ENCODE results near the gene POLE2. TPM values are rescaled to one million over a fixed set of nuclear protein-coding genes. Genes with fewer than 3 reads are reported as not detected.

The POLE2 gene
- total RNA-seq, 1 donor from 2014 or later, result 3.0 TPM

- FAIRE-seq (no peak), DNase-seq (ENCODE audit: low read depth) (peak; percentile 89)
- no peaks in the 10 kb centered on the region for H3K27me3 Mint-ChIP-seq (ENCODE audit: low read depth, unreplicated experiment)
- Histone ChIP-seq H4K20me1 (ENCODE audit: insufficient read depth, low read length) (peaks cover 49% of the 10 kb centered on the region), H3K9ac (ENCODE audit: low read length) (peak overlapping the region; percentile 90), H3K9me3 (ENCODE audit: insufficient read depth, low read depth, low read length) (no peaks in the 10 kb centered on the region), H3K4me3 (ENCODE audit: insufficient read depth, low read depth, low read length) (peak overlapping the region; percentile 73), H3K36me3 (ENCODE audit: insufficient read depth, low read length) (peaks cover 4% of the 10 kb centered on the region), H3K4me1 (ENCODE audit: insufficient read depth, low read length) (peaks cover 7% of the 10 kb centered on the region), H3K27ac (ENCODE audit: low read depth, low read length) (peak overlapping the region; percentile 91), H2AFZ (ENCODE audit: low read depth, low read length) (peak overlapping the region; percentile 96), H3K4me2 (ENCODE audit: low read length) (peak overlapping the region; percentile 83), H3K79me2 (ENCODE audit: insufficient read depth, low read length) (peaks cover 85% of the 10 kb centered on the region), H3K27me3 (ENCODE audit: insufficient read depth, low read length) (no peaks in the 10 kb centered on the region)
- no peaks in the 10 kb centered on the region for H3K9me3 Mint-ChIP-seq (ENCODE audit: unreplicated experiment)
- H3K36me3 Mint-ChIP-seq (ENCODE audit: low read depth, unreplicated experiment), result peaks cover 6% of the 10 kb centered on the region
- TF ChIP-seq, protein P1, sequence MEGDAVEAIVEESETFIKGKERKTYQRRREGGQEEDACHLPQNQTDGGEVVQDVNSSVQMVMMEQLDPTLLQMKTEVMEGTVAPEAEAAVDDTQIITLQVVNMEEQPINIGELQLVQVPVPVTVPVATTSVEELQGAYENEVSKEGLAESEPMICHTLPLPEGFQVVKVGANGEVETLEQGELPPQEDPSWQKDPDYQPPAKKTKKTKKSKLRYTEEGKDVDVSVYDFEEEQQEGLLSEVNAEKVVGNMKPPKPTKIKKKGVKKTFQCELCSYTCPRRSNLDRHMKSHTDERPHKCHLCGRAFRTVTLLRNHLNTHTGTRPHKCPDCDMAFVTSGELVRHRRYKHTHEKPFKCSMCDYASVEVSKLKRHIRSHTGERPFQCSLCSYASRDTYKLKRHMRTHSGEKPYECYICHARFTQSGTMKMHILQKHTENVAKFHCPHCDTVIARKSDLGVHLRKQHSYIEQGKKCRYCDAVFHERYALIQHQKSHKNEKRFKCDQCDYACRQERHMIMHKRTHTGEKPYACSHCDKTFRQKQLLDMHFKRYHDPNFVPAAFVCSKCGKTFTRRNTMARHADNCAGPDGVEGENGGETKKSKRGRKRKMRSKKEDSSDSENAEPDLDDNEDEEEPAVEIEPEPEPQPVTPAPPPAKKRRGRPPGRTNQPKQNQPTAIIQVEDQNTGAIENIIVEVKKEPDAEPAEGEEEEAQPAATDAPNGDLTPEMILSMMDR (IDR thresholded peaks at IDR 0.05; ENCODE audit: insufficient read depth, low read depth, low read length), result peak; percentile 46
- TF ChIP-seq EZH2 (IDR thresholded peaks at IDR 0.05; ENCODE audit: insufficient read depth, low read length), result no peak
- H3K27ac Mint-ChIP-seq (ENCODE audit: unreplicated experiment), result peak overlapping the region; percentile 92
- H3K4me1 Mint-ChIP-seq (ENCODE audit: low read depth, unreplicated experiment), result peaks cover 12% of the 10 kb centered on the region
- peak overlapping the region; percentile 96 for H3K4me3 Mint-ChIP-seq (ENCODE audit: unreplicated experiment)
Measured at GRCh38 chr14:49633640-49634546, 54.1 kb downstream of the POLE2 start.

GRCh38 chr14:49623941-49624839 is 63.8 kb downstream of the POLE2 start:
- no peak overlapping the region for H3K27ac ChIP-seq (ENCODE audit: low read depth, low read length)
- no peaks in the 10 kb centered on the region for H3K27me3 ChIP-seq (ENCODE audit: insufficient read depth, low read length)
- TF ChIP-seq, protein P1 (IDR thresholded peaks at IDR 0.05; ENCODE audit: insufficient read depth, low read depth, low read length), result no peak
- no peak for TF ChIP-seq EZH2 (IDR thresholded peaks at IDR 0.05; ENCODE audit: insufficient read depth, low read length)
- peaks cover 55% of the 10 kb centered on the region for H4K20me1 ChIP-seq (ENCODE audit: insufficient read depth, low read length)
- peaks cover 3% of the 10 kb centered on the region for H3K36me3 ChIP-seq (ENCODE audit: insufficient read depth, low read length)
- FAIRE-seq (no peak), DNase-seq (ENCODE audit: low read depth) (no peak)
- H3K4me3 ChIP-seq (ENCODE audit: insufficient read depth, low read depth, low read length), result no peak overlapping the region
- Mint-ChIP-seq H3K36me3 (ENCODE audit: low read depth, unreplicated experiment) (peaks cover 3% of the 10 kb centered on the region), H3K27me3 (ENCODE audit: low read depth, unreplicated experiment) (no peaks in the 10 kb centered on the region), H3K9me3 (ENCODE audit: unreplicated experiment) (no peaks in the 10 kb centered on the region), H3K4me1 (ENCODE audit: low read depth, unreplicated experiment) (peaks cover 10% of the 10 kb centered on the region), H3K27ac (ENCODE audit: unreplicated experiment) (no peak overlapping the region), H3K4me3 (ENCODE audit: unreplicated experiment) (peak overlapping the region; percentile 98)
- peaks cover 80% of the 10 kb centered on the region for H3K79me2 ChIP-seq (ENCODE audit: insufficient read depth, low read length)
- H3K4me1 ChIP-seq (ENCODE audit: insufficient read depth, low read length), result peaks cover 16% of the 10 kb centered on the region
- peak overlapping the region; percentile 99 for H3K4me2 ChIP-seq (ENCODE audit: low read length)
- H3K9me3 ChIP-seq (ENCODE audit: insufficient read depth, low read depth, low read length), result no peaks in the 10 kb centered on the region
- H2AFZ ChIP-seq (ENCODE audit: low read depth, low read length), result no peak overlapping the region
- H3K9ac ChIP-seq (ENCODE audit: low read length), result peak overlapping the region; percentile 15
